HepG2 (cell line): ENCODE measurements around the gene NUP107. TPM values are rescaled to one million over a fixed set of nuclear protein-coding genes. Genes with fewer than 3 reads are reported as not detected.

Experiments
- ATF7-NPFF ChIP-seq: sonication (generic); formaldehyde crosslinking; IDR thresholded peaks from 2 replicates; pipeline ENCODE4 v1.8.1; 2023; ENCODE audit warnings: mild to moderate bottlenecking, low read depth, missing genetic modification reagents, moderate library complexity
- BATF2 ChIP-seq: sonication (generic); formaldehyde crosslinking; IDR thresholded peaks from 2 replicates; pipeline ENCODE4 v1.8.0; 2022; ENCODE audit warnings: mild to moderate bottlenecking, missing genetic modification reagents, moderate library complexity
- CCDC6 ChIP-seq: sonication (generic); formaldehyde crosslinking; IDR thresholded peaks from 2 replicates; pipeline ENCODE4 v1.8.1; 2022; ENCODE audit warnings: mild to moderate bottlenecking, missing genetic modification reagents, moderate library complexity
- HOMEZ ChIP-seq: IDR thresholded peaks from 2 replicates; pipeline ENCODE4 v1.6.1; 2016; ENCODE audit warnings: low read depth
- HOXA7 ChIP-seq: sonication (generic); formaldehyde crosslinking; IDR thresholded peaks from 2 replicates; pipeline ENCODE4 v1.8.1; 2022; ENCODE audit warnings: mild to moderate bottlenecking, missing genetic modification reagents, moderate library complexity
- KLF13 ChIP-seq: sonication (generic); formaldehyde crosslinking; IDR thresholded peaks from 2 replicates; pipeline ENCODE4 v1.4.0; 2020; ENCODE audit warnings: mild to moderate bottlenecking, missing genetic modification reagents
- MAFG ChIP-seq: sonication (generic); formaldehyde crosslinking; IDR thresholded peaks from 2 replicates; pipeline ENCODE4 v1.5.1; 2020; ENCODE audit warnings: mild to moderate bottlenecking, missing genetic modification reagents
- MED8 ChIP-seq: sonication (generic); formaldehyde crosslinking; IDR thresholded peaks from 2 replicates; pipeline ENCODE4 v1.8.1; 2023; ENCODE audit warnings: mild to moderate bottlenecking, missing genetic modification reagents; ENCODE audit not compliant: insufficient replicate concordance
- MLLT10 ChIP-seq: sonication (generic); formaldehyde crosslinking; IDR thresholded peaks from 2 replicates; pipeline ENCODE4 v1.4.0; 2020; ENCODE audit warnings: missing genetic modification reagents
- RELA ChIP-seq: sonication (generic); formaldehyde crosslinking; IDR thresholded peaks from 2 replicates; pipeline ENCODE4 v1.4.0; 2020; ENCODE audit warnings: missing genetic modification reagents
- SMC3 ChIP-seq: IDR thresholded peaks from 2 replicates; pipeline ENCODE4 v1.6.1; 2011; ENCODE audit warnings: low read length, improper control_type of control experiment
- THAP8 ChIP-seq: sonication (generic); formaldehyde crosslinking; IDR thresholded peaks from 2 replicates; pipeline ENCODE4 v1.5.1; 2020; ENCODE audit warnings: missing genetic modification reagents, mild to moderate bottlenecking, borderline replicate concordance
- TOPORS ChIP-seq: sonication (generic); formaldehyde crosslinking; IDR thresholded peaks from 2 replicates; pipeline ENCODE4 v1.8.0; 2023; ENCODE audit warnings: mild to moderate bottlenecking, missing genetic modification reagents
- ZBTB25 ChIP-seq: IDR thresholded peaks from 2 replicates; pipeline ENCODE4 v1.6.1; 2018; ENCODE audit warnings: missing genetic modification reagents
- ZBTB34 ChIP-seq: sonication (generic); formaldehyde crosslinking; IDR thresholded peaks from 2 replicates; pipeline ENCODE4 v1.8.0; 2022; ENCODE audit warnings: mild to moderate bottlenecking, missing genetic modification reagents
- ZBTB38 ChIP-seq: sonication (generic); formaldehyde crosslinking; IDR thresholded peaks from 2 replicates; pipeline ENCODE4 v1.5.1; 2020; ENCODE audit warnings: mild to moderate bottlenecking, missing genetic modification reagents
- ZNF136 ChIP-seq: sonication (generic); formaldehyde crosslinking; IDR thresholded peaks from 2 replicates; pipeline ENCODE4 v1.8.1; 2022; ENCODE audit warnings: low read depth, mild to moderate bottlenecking, moderate library complexity, missing genetic modification reagents
- ZNF207 ChIP-seq: fragments of 450-650 bp; IDR thresholded peaks from 2 replicates; pipeline ENCODE4 v1.6.1; 2016; ENCODE audit warnings: antibody characterized with exemption, borderline replicate concordance
- ZNF234 ChIP-seq: sonication (generic); formaldehyde crosslinking; conservative IDR thresholded peaks from 2 replicates; pipeline ENCODE4 v1.5.1; 2020; ENCODE audit warnings: mild to moderate bottlenecking, missing genetic modification reagents
- ZNF296 ChIP-seq: sonication (generic); formaldehyde crosslinking; conservative IDR thresholded peaks from 2 replicates; pipeline ENCODE4 v1.5.0; 2020; ENCODE audit warnings: mild to moderate bottlenecking, missing genetic modification reagents
- ZNF329 ChIP-seq: sonication (generic); formaldehyde crosslinking; IDR thresholded peaks from 2 replicates; pipeline ENCODE4 v1.9.0; 2021; ENCODE audit warnings: low read depth, mild to moderate bottlenecking, missing genetic modification reagents
- ZNF496 ChIP-seq: sonication (generic); formaldehyde crosslinking; IDR thresholded peaks from 2 replicates; pipeline ENCODE4 v1.8.1; 2023; ENCODE audit warnings: mild to moderate bottlenecking, moderate library complexity, missing genetic modification reagents; ENCODE audit not compliant: insufficient replicate concordance
- ZNF607 ChIP-seq: sonication (generic); formaldehyde crosslinking; IDR thresholded peaks from 2 replicates; pipeline ENCODE4 v1.5.1; 2020; ENCODE audit warnings: missing genetic modification reagents, mild to moderate bottlenecking, borderline replicate concordance
- ZNF781 ChIP-seq: sonication (generic); formaldehyde crosslinking; IDR thresholded peaks from 2 replicates; pipeline ENCODE4 v1.5.1; 2020; ENCODE audit warnings: borderline replicate concordance, mild to moderate bottlenecking, missing genetic modification reagents; ENCODE audit errors: not compliant biosample characterization
- polyA plus RNA-seq, 8 experiments: library from polyadenylated mRNA; depleted of rRNA in 3 of 8; stranded (reverse) in 7 of 8; unstranded in 1 of 8; fragments of >200 nt; fragmentation: Illumina TruSeq in 4 of 8; extraction: Trizol in 4 of 8; gene quantifications; 2 replicates each; pipeline versions ENCODE4 v1.2.1 to v1.2.3, GENCODE V29; 2011 to 2016; ENCODE audit warnings: low read depth in 4 of 8, missing spikeins in 1 of 8, mixed read lengths in 1 of 8; ENCODE audit not compliant: insufficient read depth in 1 of 8
- total RNA-seq, 5 experiments: library from RNA; depleted of rRNA; stranded (reverse); fragments of >200 nt; fragmentation: Illumina TruSeq; extraction: Trizol; gene quantifications; 2 replicates each; pipeline ENCODE4 v1.2.3, GENCODE V29; 2016; ENCODE audit warnings: low read depth in 1 of 5

The NUP107 gene
- total and polyA plus RNA-seq, 2 of the 13 experiments (the other 11 are each of a cell fraction or from before 2014, with no cell fraction given) = 54.7 to 100 TPM

GRCh38 chr12:68686595-68687521 is at the start of gene NUP107 (continued):
- TF ChIP-seq ZNF234 = no peak
- TF ChIP-seq ZBTB25 (CRISPR knock-in tag) = peak; percentile 91
- TF ChIP-seq ZNF207 = no peak
- no peak; the same call in 1 of the 2 replicates for TF ChIP-seq RELA (CRISPR knock-in tag)
- TF ChIP-seq BATF2 (CRISPR knock-in tag) = no peak
- TF ChIP-seq THAP8 (CRISPR knock-in tag) = no peak; the same call in 1 of the 2 replicates
- peak; percentile 45; the same call in 1 of the 2 replicates for TF ChIP-seq HOMEZ
- peak; percentile 8; the same call in 1 of the 2 replicates for TF ChIP-seq SMC3
- no peak for TF ChIP-seq ZNF496 (CRISPR knock-in tag)
- no peak for TF ChIP-seq MED8 (CRISPR knock-in tag)
- TF ChIP-seq ZNF607 (CRISPR knock-in tag) = peak; percentile 88; the same call in 1 of the 2 replicates
- peak; percentile 88 for TF ChIP-seq ZNF781
- no peak for TF ChIP-seq HOXA7 (CRISPR knock-in tag)
- TF ChIP-seq ATF7-NPFF (CRISPR knock-in tag) = peak; percentile 72; the same call in 1 of the 2 replicates
- TF ChIP-seq CCDC6 (CRISPR knock-in tag) = peak; percentile 60; the same call in 1 of the 2 replicates
- TF ChIP-seq ZNF136 = peak; percentile 59; the same call in 1 of the 2 replicates
- no peak for TF ChIP-seq MAFG (CRISPR knock-in tag)
- TF ChIP-seq TOPORS (CRISPR knock-in tag) = peak; percentile 72; the same call in 1 of the 2 replicates
- TF ChIP-seq ZBTB34 (CRISPR knock-in tag) = peak; percentile 88
- TF ChIP-seq KLF13 (CRISPR knock-in tag) = no peak; the same call in none of the 2 replicates
- no peak for TF ChIP-seq ZNF296 (CRISPR knock-in tag)
- TF ChIP-seq ZNF329 (CRISPR knock-in tag) = no peak
- TF ChIP-seq ZBTB38 (CRISPR knock-in tag) = no peak; the same call in 1 of the 2 replicates
- TF ChIP-seq MLLT10 (CRISPR knock-in tag) = no peak
